Astrocyte (in vitro differentiated cells and primary cell): ENCODE measurements around the gene C19orf47. TPM values are rescaled to one million over a fixed set of nuclear protein-coding genes. Genes with fewer than 3 reads are reported as not detected.

ENCODE experiments used
- DNase-seq: peaks from one replicate; pipeline ENCODE4 v3.0.0-alpha.2; 2010; ENCODE audit warnings: low read depth
- FAIRE-seq: peaks from 2 replicates; lab custom pipeline; 2011; peaks lifted over from hg19 to GRCh38; lab: Jason Lieb, UNC
- H2AFZ ChIP-seq: 2 replicates; pipeline ENCODE4 v1.6.0; 2012; ENCODE audit warnings: low read depth, low read length, inconsistent platforms
- H3K27ac ChIP-seq: 2 replicates; pipeline ENCODE4 v1.5.1; 2011; ENCODE audit warnings: low read depth, low read length, inconsistent platforms
- H3K27me3 ChIP-seq: 2 replicates; pipeline ENCODE4 v1.6.0; 2011; ENCODE audit warnings: low read length, inconsistent platforms; ENCODE audit not compliant: insufficient read depth
- H3K36me3 ChIP-seq: 2 replicates; pipeline ENCODE4 v1.5.1; 2011; ENCODE audit warnings: low read length, inconsistent platforms; ENCODE audit not compliant: insufficient read depth
- H3K4me1 ChIP-seq: 2 replicates; pipeline ENCODE4 v1.5.1; 2011; ENCODE audit warnings: low read length, inconsistent platforms; ENCODE audit not compliant: insufficient read depth
- H3K4me2 ChIP-seq: 2 replicates; pipeline ENCODE4 v1.6.0; 2012; ENCODE audit warnings: low read length, inconsistent platforms
- H3K4me3 ChIP-seq: 2 replicates; pipeline ENCODE4 v1.5.1; 2011; ENCODE audit warnings: low read depth, mild to moderate bottlenecking, low read length, inconsistent platforms; ENCODE audit not compliant: insufficient read depth
- H3K79me2 ChIP-seq: 2 replicates; pipeline ENCODE4 v1.6.0; 2012; ENCODE audit warnings: mild to moderate bottlenecking, low read length, inconsistent platforms; ENCODE audit not compliant: insufficient read depth
- H3K9ac ChIP-seq: 2 replicates; pipeline ENCODE4 v1.6.0; 2012; ENCODE audit warnings: mild to moderate bottlenecking, low read length, inconsistent platforms
- H3K9me3 ChIP-seq: 2 replicates; pipeline ENCODE4 v1.5.1; 2012; ENCODE audit warnings: low read depth, mild to moderate bottlenecking, low read length, inconsistent platforms; ENCODE audit not compliant: insufficient read depth
- H4K20me1 ChIP-seq: 2 replicates; pipeline ENCODE4 v1.6.0; 2012; ENCODE audit warnings: low read length, inconsistent platforms; ENCODE audit not compliant: insufficient read depth
- H3K27ac Mint-ChIP-seq: one replicate; pipeline ENCODE4 v1.8.0; 2021; ENCODE audit warnings: mild to moderate bottlenecking, mixed read lengths; ENCODE audit not compliant: unreplicated experiment
- H3K27me3 Mint-ChIP-seq: one replicate; pipeline ENCODE4 v1.8.0; 2021; ENCODE audit warnings: low read depth, mixed read lengths; ENCODE audit not compliant: unreplicated experiment
- H3K36me3 Mint-ChIP-seq: one replicate; pipeline ENCODE4 v1.8.0; 2021; ENCODE audit warnings: low read depth, mixed read lengths; ENCODE audit not compliant: unreplicated experiment
- H3K4me1 Mint-ChIP-seq: one replicate; pipeline ENCODE4 v1.8.0; 2021; ENCODE audit warnings: low read depth, mixed read lengths; ENCODE audit not compliant: unreplicated experiment
- H3K4me3 Mint-ChIP-seq: one replicate; pipeline ENCODE4 v1.8.0; 2021; ENCODE audit warnings: mild to moderate bottlenecking, moderate library complexity, mixed read lengths; ENCODE audit not compliant: unreplicated experiment
- H3K9me3 Mint-ChIP-seq: one replicate; pipeline ENCODE4 v1.8.0; 2021; ENCODE audit warnings: mild to moderate bottlenecking, mixed read lengths; ENCODE audit not compliant: unreplicated experiment
- CTCF ChIP-seq: IDR thresholded peaks from 2 replicates; pipeline ENCODE4 v1.5.1; 2011; ENCODE audit warnings: low read depth, mild to moderate bottlenecking, inconsistent platforms, low read length, moderate library complexity; ENCODE audit not compliant: insufficient read depth
- EZH2 ChIP-seq: IDR thresholded peaks from 2 replicates; pipeline ENCODE4 v1.6.1; 2012; ENCODE audit warnings: mild to moderate bottlenecking, low read length, inconsistent platforms; ENCODE audit not compliant: insufficient read depth
- total RNA-seq: library from RNA; stranded (reverse); gene quantifications from 2 replicates; pipeline ENCODE4 v1.2.1, GENCODE V29; 2021

Gene C19orf47
- total RNA-seq, 1 donor from 2014 or later, result 20.6 TPM

- Mint-ChIP-seq H3K4me3 (no peak overlapping the region), H3K36me3 (peaks cover 9% of the 10 kb centered on the region), H3K9me3 (no peaks in the 10 kb centered on the region), H3K27me3 (no peaks in the 10 kb centered on the region), H3K4me1 (no peaks in the 10 kb centered on the region), H3K27ac (no peak overlapping the region)
- Histone ChIP-seq H2AFZ (no peak overlapping the region), H3K4me3 (no peak overlapping the region), H4K20me1 (peaks cover 7% of the 10 kb centered on the region), H3K9me3 (no peaks in the 10 kb centered on the region), H3K9ac (no peak overlapping the region), H3K27me3 (no peaks in the 10 kb centered on the region), H3K4me2 (no peak overlapping the region), H3K4me1 (peaks cover 4% of the 10 kb centered on the region), H3K79me2 (no peaks in the 10 kb centered on the region), H3K36me3 (no peaks in the 10 kb centered on the region), H3K27ac (no peak overlapping the region)
- no peak for FAIRE-seq
- no peak for DNase-seq
- TF ChIP-seq CTCF (no peak), EZH2 (no peak)
Observed at GRCh38 chr19:40317338-40317737, 30.9 kb downstream of the C19orf47 start.

- Histone ChIP-seq H3K79me2 (no peaks in the 10 kb centered on the region), H4K20me1 (peaks cover 5% of the 10 kb centered on the region), H3K36me3 (no peaks in the 10 kb centered on the region), H3K4me3 (no peak overlapping the region), H3K4me1 (no peaks in the 10 kb centered on the region), H3K9me3 (no peaks in the 10 kb centered on the region), H3K27me3 (no peaks in the 10 kb centered on the region), H2AFZ (no peak overlapping the region), H3K27ac (no peak overlapping the region), H3K9ac (no peak overlapping the region), H3K4me2 (no peak overlapping the region)
- no peak for TF ChIP-seq EZH2
- no peak for TF ChIP-seq CTCF
- H3K27ac Mint-ChIP-seq, result no peak overlapping the region
- peaks cover 7% of the 10 kb centered on the region for H3K36me3 Mint-ChIP-seq
- no peak for FAIRE-seq
- no peaks in the 10 kb centered on the region for H3K9me3 Mint-ChIP-seq
- no peaks in the 10 kb centered on the region for H3K4me1 Mint-ChIP-seq
- H3K4me3 Mint-ChIP-seq, result no peak overlapping the region
- H3K27me3 Mint-ChIP-seq, result no peaks in the 10 kb centered on the region
- DNase-seq, result no peak
Observed at GRCh38 chr19:40315812-40316470, 32.3 kb downstream of the C19orf47 start.

GRCh38 chr19:40314656-40315055 is 33.5 kb downstream of the C19orf47 start:
- Histone ChIP-seq H3K4me1 (no peaks in the 10 kb centered on the region), H3K27ac (no peak overlapping the region), H2AFZ (no peak overlapping the region), H4K20me1 (no peaks in the 10 kb centered on the region), H3K9ac (no peak overlapping the region), H3K9me3 (no peaks in the 10 kb centered on the region), H3K4me2 (no peak overlapping the region), H3K4me3 (no peak overlapping the region), H3K36me3 (no peaks in the 10 kb centered on the region), H3K27me3 (no peaks in the 10 kb centered on the region), H3K79me2 (no peaks in the 10 kb centered on the region)
- H3K9me3 Mint-ChIP-seq, result no peaks in the 10 kb centered on the region
- no peaks in the 10 kb centered on the region for H3K27me3 Mint-ChIP-seq
- H3K27ac Mint-ChIP-seq, result no peak overlapping the region
- TF ChIP-seq EZH2 (no peak), CTCF (no peak)
- H3K4me3 Mint-ChIP-seq, result no peak overlapping the region
- no peaks in the 10 kb centered on the region for H3K4me1 Mint-ChIP-seq
- H3K36me3 Mint-ChIP-seq, result peaks cover 1% of the 10 kb centered on the region
- FAIRE-seq (no peak), DNase-seq (no peak)
